GM12878 (cell line): ENCODE measurements around the gene CXCL14. TPM values are rescaled to one million over a fixed set of nuclear protein-coding genes. Genes with fewer than 3 reads are reported as not detected.

Experiments
- ATAC-seq: fragments of 200-7000 bp; cut with Tn5 transposase; 3 replicates; pipeline ENCODE4 v1.9.1; 2020; ENCODE audit warnings: mild to moderate bottlenecking, moderate library complexity
- BruUV-seq: library from RNA; stranded (reverse); fragments of 400-500 nt; replicated peaks from 2 replicates; lab custom pipeline; 2021; lab: Mats Ljungman, UMichigan
- CTCF ChIA-PET: fragments of 300-600 bp; sonication (Branson Sonifier 250); formaldehyde crosslinking; extraction: SDS; loops from one replicate; lab custom pipeline; 2021; ENCODE audit warnings: inconsistent platforms; lab: Yijun Ruan, JAX
- POLR2A ChIA-PET: fragments of 350-600 bp; formaldehyde crosslinking; extraction: SDS; loops from one replicate; lab custom pipeline; 2021; ENCODE audit warnings: inconsistent platforms; lab: Charles Lee
- RAD21 ChIA-PET: fragments of 300-600 bp; sonication (Branson Sonifier 250); formaldehyde crosslinking; loops from one replicate; lab custom pipeline; 2023; ENCODE audit warnings: antibody characterized with exemption; ENCODE audit not compliant: unreplicated experiment; lab: Charles Lee
- SMC1A ChIA-PET: fragments of 300-600 bp; sonication (Branson Sonifier 250); formaldehyde crosslinking; loops from one replicate; lab custom pipeline; 2023; ENCODE audit not compliant: unreplicated experiment, uncharacterized antibody; lab: Charles Lee
- DNase-seq: peaks from one replicate; pipeline ENCODE4 v3.0.0-alpha.2; 2011; ENCODE audit warnings: low read depth, low spot score
- FAIRE-seq: peaks from 3 replicates; lab custom pipeline; 2011; peaks lifted over from hg19 to GRCh38; lab: Jason Lieb, UNC
- H2AFZ ChIP-seq: 2 replicates; pipeline ENCODE4 v1.6.0; 2011; ENCODE audit warnings: low read depth, low read length, control low read depth; ENCODE audit not compliant: control insufficient read depth
- H3K27ac ChIP-seq: 2 replicates; pipeline ENCODE4 v1.5.1; 2011; ENCODE audit warnings: control low read depth; ENCODE audit not compliant: control insufficient read depth, insufficient read depth
- H3K27me3 ChIP-seq, 2 experiments: replicated peaks in 1 of 2; 2 replicates each; pipeline versions ENCODE4 v1.6.0 to v1.6.1; 2011; ENCODE audit warnings: low read length in 1 of 2; ENCODE audit not compliant: control insufficient read depth in 2 of 2, insufficient read depth in 2 of 2
- H3K36me3 ChIP-seq, 2 experiments: 2 replicates each; pipeline ENCODE4 v1.5.1; 2011; ENCODE audit warnings: low read length in 1 of 2; ENCODE audit not compliant: control insufficient read depth in 2 of 2, insufficient read depth in 2 of 2
- H3K4me1 ChIP-seq: 2 replicates; pipeline ENCODE4 v1.6.1; 2011; ENCODE audit warnings: mild to moderate bottlenecking, low read length, moderate library complexity, mixed read lengths; ENCODE audit not compliant: control insufficient read depth, insufficient read depth
- H3K4me2 ChIP-seq: 2 replicates; pipeline ENCODE4 v1.6.0; 2011; ENCODE audit warnings: control low read depth; ENCODE audit not compliant: control insufficient read depth, insufficient read depth
- H3K4me3 ChIP-seq: fragments of 200-600 bp; sonication (generic); 2 replicates; pipeline ENCODE4 v1.5.1; 2016
- H3K79me2 ChIP-seq: 2 replicates; pipeline ENCODE4 v1.6.0; 2011; ENCODE audit warnings: low read length; ENCODE audit not compliant: control insufficient read depth, insufficient read depth
- H3K9ac ChIP-seq: 2 replicates; pipeline ENCODE4 v1.8.0; 2011; ENCODE audit warnings: low read length, control low read depth, mixed read lengths; ENCODE audit not compliant: control insufficient read depth, insufficient read depth
- H3K9me3 ChIP-seq: replicated peaks from 3 replicates; pipeline ENCODE4 v1.5.1; 2011; ENCODE audit warnings: mild to moderate bottlenecking, low read length; ENCODE audit not compliant: control insufficient read depth, insufficient read depth
- H4K20me1 ChIP-seq: 2 replicates; pipeline ENCODE4 v1.6.0; 2011; ENCODE audit not compliant: control insufficient read depth, insufficient read depth
- ATF7 ChIP-seq: fragments of 450-650 bp; IDR thresholded peaks from 2 replicates; pipeline ENCODE4 v1.6.1; 2016; ENCODE audit warnings: low read depth, mild to moderate bottlenecking
- MXI1 ChIP-seq: fragments of 150-350 bp; IDR thresholded peaks from 2 replicates; pipeline ENCODE4 v1.6.1; 2011; ENCODE audit warnings: low read depth, mild to moderate bottlenecking, inconsistent platforms, low read length, improper control_type of control experiment
- MYC ChIP-seq: IDR thresholded peaks from 2 replicates; pipeline ENCODE4 v1.6.1; 2011; ENCODE audit warnings: mild to moderate bottlenecking, low read length, moderate library complexity, inconsistent platforms; ENCODE audit not compliant: insufficient read depth, insufficient replicate concordance, insufficient read length, severe bottlenecking
- NR2C2 ChIP-seq: IDR thresholded peaks from 2 replicates; pipeline ENCODE4 v1.6.1; 2011; ENCODE audit warnings: borderline replicate concordance, low read depth; ENCODE audit not compliant: control insufficient read depth, insufficient read length
- POU2F2 ChIP-seq: IDR thresholded peaks from 3 replicates; pipeline ENCODE4 v1.6.1; 2011; ENCODE audit warnings: low read depth, mild to moderate bottlenecking, low read length, borderline replicate concordance
- RCOR1 ChIP-seq: conservative IDR thresholded peaks from 2 replicates; pipeline ENCODE4 v1.6.1; 2012; ENCODE audit warnings: low read depth, low read length, improper control_type of control experiment
- STAT3 ChIP-seq: IDR thresholded peaks from 2 replicates; pipeline ENCODE4 v1.6.1; 2011; ENCODE audit warnings: low read depth, low read length, improper control_type of control experiment
- WGBS: methylation state at CpG from one replicate; pipeline ENCODE4 v1.1.6; 2016; ENCODE audit warnings: low lambda C conversion rate; ENCODE audit not compliant: insufficient replicate concordance, insufficient coverage; ENCODE audit errors: missing lambda C conversion rate; 5-methylcytosine and 5-hydroxymethylcytosine counted together
- in situ Hi-C: fragments of 300-500 bp; cut with MboI; formaldehyde crosslinking; loops from 9 replicates; pipeline ENCODE4 v1.14.3; 2018; ENCODE audit warnings: mixed read lengths
- intact Hi-C: fragments of 100-400 bp; cut with micrococcal nuclease; formaldehyde crosslinking; loops from one replicate; pipeline ENCODE4 v1.14.2; 2022; ENCODE audit not compliant: unreplicated experiment
- polyA plus RNA-seq, 11 experiments: library from polyadenylated mRNA; depleted of rRNA in 4 of 11; unstranded in 6 of 11; stranded (reverse) in 5 of 11; fragments of >200 nt; fragmentation: Nextera tagmentation in 4 of 11; fragmentation: Illumina TruSeq in 1 of 11; extraction: Ambion mirVana in 4 of 11; extraction: Trizol in 1 of 11; gene quantifications; 1 replicate in 1 of 11; 2 replicates in 10 of 11; pipeline versions ENCODE4 v1.2.1 to v1.2.3, GENCODE V29; 2011 to 2016; ENCODE audit warnings: inconsistent platforms in 2 of 11, missing spikeins in 2 of 11, low read depth in 1 of 11
- total RNA-seq, 4 experiments: library from RNA; depleted of rRNA in 3 of 4; stranded (reverse); fragments of >200 nt in 3 of 4; fragmentation: Illumina TruSeq in 1 of 4; extraction: Trizol in 1 of 4; gene quantifications; 2 replicates each; pipeline versions ENCODE4 v1.2.1 to v1.2.3, GENCODE V29; 2013 to 2021
- TF ChIP-seq, protein P1 (sequence below): IDR thresholded peaks from 2 replicates; pipeline ENCODE4 v1.6.1; 2011; ENCODE audit warnings: low read depth, mild to moderate bottlenecking, low read length, moderate library complexity, borderline replicate concordance; ENCODE audit errors: extremely low read depth
- TF ChIP-seq, protein P2 (sequence below): fragments of 450-650 bp; IDR thresholded peaks from 2 replicates; pipeline ENCODE4 v1.6.1; 2017; ENCODE audit warnings: mild to moderate bottlenecking, moderate library complexity
- TF ChIP-seq, protein P3 (sequence below): fragments of 450-650 bp; IDR thresholded peaks from 2 replicates; pipeline ENCODE4 v1.6.1; 2017; ENCODE audit warnings: antibody characterized with exemption, mild to moderate bottlenecking, moderate library complexity

Gene CXCL14
- total and polyA plus RNA-seq, 10 of the 15 experiments (the other 5 are each of a cell fraction or from before 2014, with no cell fraction given) = 0.05 TPM; not detected in 9

- Histone ChIP-seq H2AFZ (no peak overlapping the region), H3K27ac (no peak overlapping the region), H4K20me1 (no peaks in the 10 kb centered on the region), H3K4me3 (no peak overlapping the region), H3K4me2 (no peak overlapping the region), H3K9ac (no peak overlapping the region), H3K4me1 (no peaks in the 10 kb centered on the region; the same call in 1 of the 2 replicates), H3K9me3 (no peaks in the 10 kb centered on the region)
- in situ Hi-C loops (no loop called here), intact Hi-C loops (no loop called here)
- POLR2A ChIA-PET = no interaction called here
- 14% methylated on average over 6 of the region's 6 CpGs for WGBS
- no peak for FAIRE-seq
- no peak for ATAC-seq
- DNase-seq = no peak
- RAD21 ChIA-PET = interaction anchor here (0.9 to 2.3 kb wide), 2 partner anchors 14 to 110 kb away, joined by 3 to 14 read pairs; no protein-coding TSS in a partner anchor
- CTCF ChIA-PET = interaction anchor here (0.7 to 10.2 kb wide), 9 partner anchors 8 to 505 kb away, joined by 3 to 203 read pairs (median 8); no protein-coding TSS in a partner anchor
- BruUV-seq = no TSS peak
- no peak for TF ChIP-seq MYC
- TF ChIP-seq RCOR1 = no peak
- TF ChIP-seq, protein P1, sequence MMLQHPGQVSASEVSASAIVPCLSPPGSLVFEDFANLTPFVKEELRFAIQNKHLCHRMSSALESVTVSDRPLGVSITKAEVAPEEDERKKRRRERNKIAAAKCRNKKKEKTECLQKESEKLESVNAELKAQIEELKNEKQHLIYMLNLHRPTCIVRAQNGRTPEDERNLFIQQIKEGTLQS = no peak
- TF ChIP-seq, protein P2, sequence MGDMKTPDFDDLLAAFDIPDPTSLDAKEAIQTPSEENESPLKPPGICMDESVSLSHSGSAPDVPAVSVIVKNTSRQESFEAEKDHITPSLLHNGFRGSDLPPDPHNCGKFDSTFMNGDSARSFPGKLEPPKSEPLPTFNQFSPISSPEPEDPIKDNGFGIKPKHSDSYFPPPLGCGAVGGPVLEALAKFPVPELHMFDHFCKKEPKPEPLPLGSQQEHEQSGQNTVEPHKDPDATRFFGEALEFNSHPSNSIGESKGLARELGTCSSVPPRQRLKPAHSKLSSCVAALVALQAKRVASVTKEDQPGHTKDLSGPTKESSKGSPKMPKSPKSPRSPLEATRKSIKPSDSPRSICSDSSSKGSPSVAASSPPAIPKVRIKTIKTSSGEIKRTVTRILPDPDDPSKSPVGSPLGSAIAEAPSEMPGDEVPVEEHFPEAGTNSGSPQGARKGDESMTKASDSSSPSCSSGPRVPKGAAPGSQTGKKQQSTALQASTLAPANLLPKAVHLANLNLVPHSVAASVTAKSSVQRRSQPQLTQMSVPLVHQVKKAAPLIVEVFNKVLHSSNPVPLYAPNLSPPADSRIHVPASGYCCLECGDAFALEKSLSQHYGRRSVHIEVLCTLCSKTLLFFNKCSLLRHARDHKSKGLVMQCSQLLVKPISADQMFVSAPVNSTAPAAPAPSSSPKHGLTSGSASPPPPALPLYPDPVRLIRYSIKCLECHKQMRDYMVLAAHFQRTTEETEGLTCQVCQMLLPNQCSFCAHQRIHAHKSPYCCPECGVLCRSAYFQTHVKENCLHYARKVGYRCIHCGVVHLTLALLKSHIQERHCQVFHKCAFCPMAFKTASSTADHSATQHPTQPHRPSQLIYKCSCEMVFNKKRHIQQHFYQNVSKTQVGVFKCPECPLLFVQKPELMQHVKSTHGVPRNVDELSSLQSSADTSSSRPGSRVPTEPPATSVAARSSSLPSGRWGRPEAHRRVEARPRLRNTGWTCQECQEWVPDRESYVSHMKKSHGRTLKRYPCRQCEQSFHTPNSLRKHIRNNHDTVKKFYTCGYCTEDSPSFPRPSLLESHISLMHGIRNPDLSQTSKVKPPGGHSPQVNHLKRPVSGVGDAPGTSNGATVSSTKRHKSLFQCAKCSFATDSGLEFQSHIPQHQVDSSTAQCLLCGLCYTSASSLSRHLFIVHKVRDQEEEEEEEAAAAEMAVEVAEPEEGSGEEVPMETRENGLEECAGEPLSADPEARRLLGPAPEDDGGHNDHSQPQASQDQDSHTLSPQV = no peak
- TF ChIP-seq NR2C2 = no peak
- TF ChIP-seq, protein P3, sequence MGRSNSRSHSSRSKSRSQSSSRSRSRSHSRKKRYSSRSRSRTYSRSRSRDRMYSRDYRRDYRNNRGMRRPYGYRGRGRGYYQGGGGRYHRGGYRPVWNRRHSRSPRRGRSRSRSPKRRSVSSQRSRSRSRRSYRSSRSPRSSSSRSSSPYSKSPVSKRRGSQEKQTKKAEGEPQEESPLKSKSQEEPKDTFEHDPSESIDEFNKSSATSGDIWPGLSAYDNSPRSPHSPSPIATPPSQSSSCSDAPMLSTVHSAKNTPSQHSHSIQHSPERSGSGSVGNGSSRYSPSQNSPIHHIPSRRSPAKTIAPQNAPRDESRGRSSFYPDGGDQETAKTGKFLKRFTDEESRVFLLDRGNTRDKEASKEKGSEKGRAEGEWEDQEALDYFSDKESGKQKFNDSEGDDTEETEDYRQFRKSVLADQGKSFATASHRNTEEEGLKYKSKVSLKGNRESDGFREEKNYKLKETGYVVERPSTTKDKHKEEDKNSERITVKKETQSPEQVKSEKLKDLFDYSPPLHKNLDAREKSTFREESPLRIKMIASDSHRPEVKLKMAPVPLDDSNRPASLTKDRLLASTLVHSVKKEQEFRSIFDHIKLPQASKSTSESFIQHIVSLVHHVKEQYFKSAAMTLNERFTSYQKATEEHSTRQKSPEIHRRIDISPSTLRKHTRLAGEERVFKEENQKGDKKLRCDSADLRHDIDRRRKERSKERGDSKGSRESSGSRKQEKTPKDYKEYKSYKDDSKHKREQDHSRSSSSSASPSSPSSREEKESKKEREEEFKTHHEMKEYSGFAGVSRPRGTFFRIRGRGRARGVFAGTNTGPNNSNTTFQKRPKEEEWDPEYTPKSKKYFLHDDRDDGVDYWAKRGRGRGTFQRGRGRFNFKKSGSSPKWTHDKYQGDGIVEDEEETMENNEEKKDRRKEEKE = no peak
- no peak for TF ChIP-seq STAT3
- no peak for TF ChIP-seq MXI1
- TF ChIP-seq ATF7 = no peak
- no peak for TF ChIP-seq POU2F2
- TF ChIP-seq, all 136 proteins: peak for 0
- Histone ChIP-seq H3K79me2 (no peaks in the 10 kb centered on the region), H3K36me3 (no peaks in the 10 kb centered on the region), H3K27me3 (peaks cover 0 to 3% of the 10 kb centered on the region in 2 experiments; a peak in 3 of 4 replicates)
- SMC1A ChIA-PET = interaction anchor here (1.0 to 3.1 kb wide), 4 partner anchors 13 to 141 kb away, joined by 3 to 18 read pairs (median 8); no protein-coding TSS in a partner anchor
Measured at GRCh38 chr5:135565266-135565665, 13.5 kb downstream of the CXCL14 start.
